PC-9 (cell line): ENCODE data around the gene ERC2.

Source experiments
- EZH2 ChIP-seq: fragments of 200-600 bp; sonication (generic); IDR thresholded peaks from 2 replicates; pipeline ENCODE4 v1.8.0; 2017; ENCODE audit warnings: antibody characterized with exemption, low read depth
- TF ChIP-seq, protein P1 (sequence below): fragments of 200-600 bp; sonication (generic); conservative IDR thresholded peaks from 2 replicates; pipeline ENCODE4 v1.6.1; 2017; ENCODE audit warnings: mixed run types, antibody characterized with exemption, mild to moderate bottlenecking, moderate library complexity

- TF ChIP-seq, protein P1, sequence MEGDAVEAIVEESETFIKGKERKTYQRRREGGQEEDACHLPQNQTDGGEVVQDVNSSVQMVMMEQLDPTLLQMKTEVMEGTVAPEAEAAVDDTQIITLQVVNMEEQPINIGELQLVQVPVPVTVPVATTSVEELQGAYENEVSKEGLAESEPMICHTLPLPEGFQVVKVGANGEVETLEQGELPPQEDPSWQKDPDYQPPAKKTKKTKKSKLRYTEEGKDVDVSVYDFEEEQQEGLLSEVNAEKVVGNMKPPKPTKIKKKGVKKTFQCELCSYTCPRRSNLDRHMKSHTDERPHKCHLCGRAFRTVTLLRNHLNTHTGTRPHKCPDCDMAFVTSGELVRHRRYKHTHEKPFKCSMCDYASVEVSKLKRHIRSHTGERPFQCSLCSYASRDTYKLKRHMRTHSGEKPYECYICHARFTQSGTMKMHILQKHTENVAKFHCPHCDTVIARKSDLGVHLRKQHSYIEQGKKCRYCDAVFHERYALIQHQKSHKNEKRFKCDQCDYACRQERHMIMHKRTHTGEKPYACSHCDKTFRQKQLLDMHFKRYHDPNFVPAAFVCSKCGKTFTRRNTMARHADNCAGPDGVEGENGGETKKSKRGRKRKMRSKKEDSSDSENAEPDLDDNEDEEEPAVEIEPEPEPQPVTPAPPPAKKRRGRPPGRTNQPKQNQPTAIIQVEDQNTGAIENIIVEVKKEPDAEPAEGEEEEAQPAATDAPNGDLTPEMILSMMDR, result no peak
- no peak for TF ChIP-seq EZH2
Observed at GRCh38 chr3:55661571-55661970, 806.7 kb downstream of the ERC2 start.
